MCF 10A (cell line): ENCODE measurements around the gene DGKG. TPM values are rescaled to one million over a fixed set of nuclear protein-coding genes. Genes with fewer than 3 reads are reported as not detected.

ENCODE experiments used
- BruUV-seq: library from RNA; stranded (reverse); fragments of 400-500 nt; replicated peaks from 2 replicates; lab custom pipeline; 2021; lab: Mats Ljungman, UMichigan
- CTCF ChIA-PET: fragments of 300-600 bp; sonication (Branson Sonifier 250); formaldehyde crosslinking; extraction: SDS; loops from one replicate; lab custom pipeline; 2021; ENCODE audit warnings: antibody characterized with exemption, inconsistent platforms; lab: Yijun Ruan, JAX
- POLR2A ChIA-PET: fragments of 300-600, 350-650 bp; sonication (Branson Sonifier 250); formaldehyde crosslinking; extraction: SDS; loops from one replicate; lab custom pipeline; 2020; ENCODE audit warnings: antibody characterized with exemption, inconsistent platforms; lab: Yijun Ruan, JAX
- DNase-seq: peaks from one replicate; pipeline ENCODE4 v3.0.0-alpha.2; 2018; ENCODE audit not compliant: unreplicated experiment
- H3K27ac Mint-ChIP-seq: one replicate; pipeline ENCODE4 v1.8.0; 2022; ENCODE audit warnings: mild to moderate bottlenecking, low read depth, mixed read lengths; ENCODE audit not compliant: unreplicated experiment
- H3K27me3 Mint-ChIP-seq: one replicate; pipeline ENCODE4 v1.8.0; 2022; ENCODE audit warnings: mixed read lengths; ENCODE audit not compliant: insufficient read depth, unreplicated experiment
- H3K36me3 Mint-ChIP-seq: one replicate; pipeline ENCODE4 v1.8.0; 2022; ENCODE audit warnings: mild to moderate bottlenecking, moderate library complexity, mixed read lengths; ENCODE audit not compliant: insufficient read depth, unreplicated experiment
- H3K4me1 Mint-ChIP-seq: one replicate; pipeline ENCODE4 v1.8.0; 2022; ENCODE audit warnings: mixed read lengths; ENCODE audit not compliant: insufficient read depth, unreplicated experiment
- H3K4me3 Mint-ChIP-seq: one replicate; pipeline ENCODE4 v1.8.0; 2022; ENCODE audit warnings: mild to moderate bottlenecking, moderate library complexity, mixed read lengths; ENCODE audit not compliant: unreplicated experiment
- H3K9me3 Mint-ChIP-seq: one replicate; pipeline ENCODE4 v1.8.0; 2022; ENCODE audit warnings: mixed read lengths; ENCODE audit not compliant: unreplicated experiment
- CTCF ChIP-seq: fragments of 200-600 bp; IDR thresholded peaks from one replicate; pipeline ENCODE4 v1.8.0; 2022; ENCODE audit warnings: antibody characterized with exemption, mild to moderate bottlenecking; ENCODE audit not compliant: unreplicated experiment
- intact Hi-C: fragments of 100-400 bp; cut with micrococcal nuclease; formaldehyde crosslinking; loops from 2 replicates; pipeline ENCODE4 v1.14.1; 2022
- total RNA-seq: library from RNA; stranded (reverse); gene quantifications from 2 replicates; pipeline ENCODE4 v1.2.3, GENCODE V29; 2022

Gene DGKG
- total RNA-seq, 1 experiment from 2014 or later, result not detected

GRCh38 chr3:186248850-186249249 lies 113.2 kb downstream of the DGKG start:
- TF ChIP-seq CTCF, result no peak
- POLR2A ChIA-PET, result no interaction called here
- Mint-ChIP-seq H3K9me3 (no peaks in the 10 kb centered on the region), H3K27ac (no peak overlapping the region), H3K27me3 (peaks cover 17% of the 10 kb centered on the region), H3K4me3 (no peak overlapping the region), H3K4me1 (no peaks in the 10 kb centered on the region), H3K36me3 (peaks cover 6% of the 10 kb centered on the region)
- CTCF ChIA-PET, result interaction anchor here (0.7 to 2.3 kb wide), 3 partner anchors 11 to 272 kb away, joined by 3 to 11 read pairs (median 4); no protein-coding TSS in a partner anchor
- intact Hi-C loops, result no loop called here
- DNase-seq, result no peak
- BruUV-seq, result no TSS peak

- Mint-ChIP-seq H3K27me3 (peaks cover 17% of the 10 kb centered on the region), H3K36me3 (peaks cover 6% of the 10 kb centered on the region), H3K27ac (no peak overlapping the region), H3K9me3 (no peaks in the 10 kb centered on the region), H3K4me1 (no peaks in the 10 kb centered on the region), H3K4me3 (no peak overlapping the region)
- ChIA-PET CTCF (interaction anchor here (0.7 to 2.3 kb wide), 3 partner anchors 11 to 271 kb away, joined by 3 to 11 read pairs (median 4); no protein-coding TSS in a partner anchor), POLR2A (no interaction called here)
- intact Hi-C loops, result no loop called here
- TF ChIP-seq CTCF, result no peak
- BruUV-seq, result no TSS peak
- no peak for DNase-seq
These were observed 113.9 kb downstream of the DGKG start for GRCh38 chr3:186247821-186248814.

GRCh38 chr3:186246941-186247340 lies 115.1 kb downstream of the DGKG start:
- CTCF ChIA-PET, result interaction anchor here (0.8 to 1.4 kb wide), 3 partner anchors 13 to 294 kb away, joined by 3 to 4 read pairs (median 3); no protein-coding TSS in a partner anchor
- H3K27ac Mint-ChIP-seq, result no peak overlapping the region
- TF ChIP-seq CTCF, result no peak
- intact Hi-C loops, result no loop called here
- H3K36me3 Mint-ChIP-seq, result peaks cover 6% of the 10 kb centered on the region
- no peaks in the 10 kb centered on the region for H3K4me1 Mint-ChIP-seq
- no peak overlapping the region for H3K4me3 Mint-ChIP-seq
- DNase-seq, result no peak
- peaks cover 17% of the 10 kb centered on the region for H3K27me3 Mint-ChIP-seq
- H3K9me3 Mint-ChIP-seq, result no peaks in the 10 kb centered on the region
- POLR2A ChIA-PET, result interaction anchor here (0.9 kb wide), 1 partner anchor 321 kb away, joined by 3 read pairs; no protein-coding TSS in a partner anchor
- BruUV-seq, result no TSS peak

GRCh38 chr3:186244016-186244415 lies 118.0 kb downstream of the DGKG start:
- no TSS peak for BruUV-seq
- Mint-ChIP-seq H3K27ac (no peak overlapping the region), H3K9me3 (no peaks in the 10 kb centered on the region), H3K27me3 (no peaks in the 10 kb centered on the region), H3K36me3 (no peaks in the 10 kb centered on the region), H3K4me3 (no peak overlapping the region), H3K4me1 (no peaks in the 10 kb centered on the region)
- ChIA-PET POLR2A (no interaction called here), CTCF (interaction anchor here (1.1 to 1.7 kb wide), 3 partner anchors 10 to 290 kb away, joined by 3 to 7 read pairs (median 3); no protein-coding TSS in a partner anchor)
- DNase-seq, result no peak
- intact Hi-C loops, result no loop called here
- TF ChIP-seq CTCF, result no peak
